Mucosa of rectum (tissue), 2 donors: ENCODE results near the gene SBK1.

ENCODE experiments used
- H3K27ac ChIP-seq, 2 donors: one replicate each; pipeline ENCODE4 v1.7.0; 2013; ENCODE audit warnings: inconsistent platforms in 2 of 2, low read depth in 2 of 2, low read length in 2 of 2
- H3K27me3 ChIP-seq, 2 donors: one replicate each; pipeline ENCODE4 v1.7.0; 2013; ENCODE audit warnings: low read length in 2 of 2; ENCODE audit not compliant: control insufficient read depth in 2 of 2, insufficient read depth in 2 of 2
- H3K36me3 ChIP-seq, 2 donors: one replicate each; pipeline ENCODE4 v1.7.0; 2013; ENCODE audit warnings: low read length in 2 of 2; ENCODE audit not compliant: control insufficient read depth in 2 of 2, insufficient read depth in 2 of 2
- H3K4me1 ChIP-seq, 2 donors: one replicate each; pipeline ENCODE4 v1.7.0; 2013; ENCODE audit warnings: low read length in 2 of 2, mild to moderate bottlenecking in 1 of 2; ENCODE audit not compliant: control insufficient read depth in 2 of 2, insufficient read depth in 2 of 2
- H3K4me3 ChIP-seq, 2 donors: one replicate each; pipeline ENCODE4 v1.7.0; 2013; ENCODE audit warnings: low read length in 2 of 2
- H3K9ac ChIP-seq, 2 donors: one replicate each; pipeline ENCODE4 v1.7.0; 2013; ENCODE audit warnings: low read length in 2 of 2, low read depth in 1 of 2, mild to moderate bottlenecking in 1 of 2
- H3K9me3 ChIP-seq, 2 donors: one replicate each; pipeline ENCODE4 v1.7.0; 2013; ENCODE audit warnings: low read length in 2 of 2; ENCODE audit not compliant: control insufficient read depth in 2 of 2
- donor health status: healthy.
- donor health status: Normal muscosa, but diverticular disease.

The SBK1 gene

DNA sequence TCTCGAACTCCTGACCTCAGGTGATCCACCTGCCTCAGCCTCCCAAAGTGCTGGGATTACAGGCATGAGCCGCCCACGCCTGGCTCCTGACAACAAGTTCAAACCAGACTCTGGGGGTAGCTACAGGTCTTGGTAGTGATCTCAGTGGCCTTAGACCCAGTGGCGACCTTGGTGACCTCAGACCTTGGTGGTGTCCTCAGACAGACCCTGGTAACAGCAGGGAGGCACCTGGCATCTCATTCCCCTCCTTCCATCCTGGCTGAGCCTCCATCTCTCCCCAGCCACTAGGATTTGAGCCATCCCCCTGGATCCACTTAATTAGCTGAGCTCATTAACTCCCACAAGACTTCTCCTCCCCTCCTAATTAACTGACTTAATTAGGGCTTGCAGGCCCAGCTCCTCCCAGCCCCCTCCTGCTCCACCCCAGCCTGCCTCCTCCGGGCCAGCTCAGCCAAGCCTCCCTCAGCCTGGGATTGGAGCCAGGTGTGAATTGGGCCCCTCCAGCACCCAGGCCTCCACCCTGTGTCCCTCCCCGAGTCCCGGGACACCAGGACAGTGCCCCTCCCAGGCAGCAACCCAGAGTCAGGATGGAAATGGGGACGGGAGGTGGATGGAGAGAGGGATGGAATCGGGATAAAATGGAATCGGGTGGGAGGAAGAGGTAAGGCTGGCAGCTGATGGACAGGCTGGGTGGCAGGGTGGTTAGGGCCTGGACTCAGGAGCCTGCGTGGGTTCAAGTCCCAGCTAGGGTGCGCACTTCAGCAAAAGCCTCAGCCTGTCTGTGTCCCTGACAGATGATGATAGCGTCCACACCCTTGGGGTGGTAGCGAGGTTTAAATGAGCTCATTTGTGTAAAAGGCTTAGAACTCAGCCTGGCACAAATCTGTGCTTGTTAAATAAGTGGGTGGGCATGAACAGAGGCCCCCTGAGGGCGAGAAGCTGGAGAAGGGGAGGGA is 11.2 kb upstream of the SBK1 start:
- peaks cover 0 to 3% of the 10 kb centered on the region in 2 donors for H3K4me1 ChIP-seq
- no peak overlapping the region for H3K27ac ChIP-seq
- no peak overlapping the region for H3K4me3 ChIP-seq
- H3K9me3 ChIP-seq: no peaks in the 10 kb centered on the region
- H3K36me3 ChIP-seq: no peaks in the 10 kb centered on the region
- H3K27me3 ChIP-seq: no peaks in the 10 kb centered on the region
- H3K9ac ChIP-seq: no peak overlapping the region

GRCh38 chr16:28282045-28282444 is 10.3 kb upstream of the SBK1 start:
- Histone ChIP-seq H3K4me1 (peaks cover 0 to 3% of the 10 kb centered on the region in 2 donors), H3K27me3 (no peaks in the 10 kb centered on the region), H3K27ac (no peak overlapping the region), H3K9ac (no peak overlapping the region), H3K4me3 (no peak overlapping the region), H3K9me3 (no peaks in the 10 kb centered on the region), H3K36me3 (no peaks in the 10 kb centered on the region)

GRCh38 chr16:28283173-28283572 is 9.2 kb upstream of the SBK1 start:
- Histone ChIP-seq H3K27me3 (no peaks in the 10 kb centered on the region), H3K4me1 (no peaks in the 10 kb centered on the region), H3K4me3 (no peak overlapping the region), H3K27ac (no peak overlapping the region), H3K36me3 (no peaks in the 10 kb centered on the region), H3K9me3 (no peaks in the 10 kb centered on the region), H3K9ac (no peak overlapping the region)

DNA sequence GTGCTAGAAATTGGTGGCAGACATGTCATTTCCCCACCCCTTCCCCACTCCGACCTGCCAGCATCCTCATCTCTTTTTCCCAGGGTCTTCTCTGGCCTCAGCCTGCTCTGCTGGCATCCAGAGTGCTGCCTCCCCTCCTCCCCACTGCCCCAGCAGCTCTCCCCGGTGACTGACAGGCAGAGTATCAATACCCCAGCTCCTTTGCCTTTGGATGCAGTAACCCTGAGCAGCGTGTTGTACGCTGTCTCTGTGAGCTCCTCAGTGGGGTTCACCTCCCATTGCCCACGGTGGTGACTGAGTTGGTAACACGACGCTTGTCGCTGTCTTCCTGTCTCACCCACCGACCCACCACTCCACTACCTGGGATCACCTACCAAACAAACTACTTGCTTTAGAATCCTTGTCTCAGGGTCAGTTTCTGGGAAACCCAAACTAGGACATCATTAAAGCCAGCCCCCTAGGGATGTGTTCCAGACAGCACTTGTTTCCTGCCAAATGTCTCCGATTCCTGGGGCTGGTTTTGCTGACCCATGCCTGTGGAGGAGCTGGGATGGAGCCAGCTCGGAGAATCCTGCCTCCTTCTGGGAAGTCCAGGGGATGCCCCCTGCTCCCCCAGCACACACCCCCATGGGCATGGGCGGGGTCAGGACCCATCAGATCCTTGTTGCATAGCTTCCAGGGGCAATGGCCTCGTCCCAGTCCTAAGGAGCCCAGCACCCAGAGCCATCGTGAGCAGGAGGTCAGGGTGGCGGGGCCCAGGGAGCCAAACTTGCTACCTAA is 8.3 kb upstream of the SBK1 start:
- Histone ChIP-seq H3K27ac (no peak overlapping the region), H3K27me3 (no peaks in the 10 kb centered on the region), H3K9me3 (no peaks in the 10 kb centered on the region), H3K4me3 (no peak overlapping the region), H3K4me1 (no peaks in the 10 kb centered on the region), H3K9ac (no peak overlapping the region), H3K36me3 (no peaks in the 10 kb centered on the region)

GRCh38 chr16:28285649-28286048 is 6.7 kb upstream of the SBK1 start:
- H3K27ac ChIP-seq: no peak overlapping the region
- H3K27me3 ChIP-seq: no peaks in the 10 kb centered on the region
- no peak overlapping the region for H3K9ac ChIP-seq
- no peaks in the 10 kb centered on the region for H3K36me3 ChIP-seq
- no peak overlapping the region for H3K4me3 ChIP-seq
- H3K9me3 ChIP-seq: no peaks in the 10 kb centered on the region
- H3K4me1 ChIP-seq: no peaks in the 10 kb centered on the region

DNA sequence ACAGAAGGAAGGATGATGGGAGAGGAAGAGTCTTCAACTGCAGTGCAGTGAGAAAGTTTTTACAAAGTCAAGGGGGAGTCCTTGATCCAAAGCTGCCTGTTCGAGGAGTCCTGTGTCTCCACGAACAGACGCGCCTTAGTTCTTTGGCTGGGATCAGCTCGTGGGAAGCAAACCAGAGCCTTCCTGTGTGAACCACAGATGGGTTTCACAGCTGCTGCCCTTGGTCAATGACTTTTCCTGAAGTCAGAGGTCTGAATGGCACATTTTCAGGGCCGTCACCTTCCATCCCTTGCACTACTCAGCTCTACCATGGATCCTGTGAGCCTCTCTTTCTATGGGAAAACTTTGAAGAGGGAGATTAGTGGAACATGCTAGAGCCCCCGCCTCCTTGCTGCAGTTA is 4.2 kb upstream of the SBK1 start:
- Histone ChIP-seq H3K9me3 (no peaks in the 10 kb centered on the region), H3K36me3 (no peaks in the 10 kb centered on the region), H3K27ac (no peak overlapping the region), H3K27me3 (peaks cover under 1 to 1% of the 10 kb centered on the region in 2 donors), H3K4me3 (no peak overlapping the region), H3K4me1 (peaks cover 7 to 9% of the 10 kb centered on the region in 2 donors), H3K9ac (no peak overlapping the region)

DNA sequence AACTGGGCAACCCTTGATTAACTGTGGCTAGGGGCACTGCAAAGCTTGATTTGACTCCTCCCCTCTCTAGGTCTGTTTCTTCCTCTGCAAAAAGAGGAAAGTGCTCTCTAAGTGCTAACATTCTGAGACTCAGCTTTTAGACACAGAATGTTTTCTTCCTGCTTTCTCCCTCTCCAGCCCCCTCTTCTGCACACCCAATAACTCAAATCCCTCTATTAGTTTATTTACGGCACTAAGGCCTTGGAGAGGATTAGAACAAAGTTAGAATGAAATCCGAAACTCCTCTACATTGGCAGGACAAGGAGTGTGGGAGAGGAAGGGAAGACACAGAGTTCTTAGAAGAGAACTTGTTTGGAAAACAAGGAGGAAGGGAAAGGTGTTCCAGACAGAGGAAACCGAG is 3.3 kb upstream of the SBK1 start:
- Histone ChIP-seq H3K27ac (no peak overlapping the region), H3K4me1 (peaks cover 9 to 11% of the 10 kb centered on the region in 2 donors), H3K9ac (no peak overlapping the region), H3K27me3 (peaks cover 5 to 8% of the 10 kb centered on the region in 2 donors), H3K36me3 (no peaks in the 10 kb centered on the region), H3K4me3 (no peak overlapping the region), H3K9me3 (no peaks in the 10 kb centered on the region)

DNA sequence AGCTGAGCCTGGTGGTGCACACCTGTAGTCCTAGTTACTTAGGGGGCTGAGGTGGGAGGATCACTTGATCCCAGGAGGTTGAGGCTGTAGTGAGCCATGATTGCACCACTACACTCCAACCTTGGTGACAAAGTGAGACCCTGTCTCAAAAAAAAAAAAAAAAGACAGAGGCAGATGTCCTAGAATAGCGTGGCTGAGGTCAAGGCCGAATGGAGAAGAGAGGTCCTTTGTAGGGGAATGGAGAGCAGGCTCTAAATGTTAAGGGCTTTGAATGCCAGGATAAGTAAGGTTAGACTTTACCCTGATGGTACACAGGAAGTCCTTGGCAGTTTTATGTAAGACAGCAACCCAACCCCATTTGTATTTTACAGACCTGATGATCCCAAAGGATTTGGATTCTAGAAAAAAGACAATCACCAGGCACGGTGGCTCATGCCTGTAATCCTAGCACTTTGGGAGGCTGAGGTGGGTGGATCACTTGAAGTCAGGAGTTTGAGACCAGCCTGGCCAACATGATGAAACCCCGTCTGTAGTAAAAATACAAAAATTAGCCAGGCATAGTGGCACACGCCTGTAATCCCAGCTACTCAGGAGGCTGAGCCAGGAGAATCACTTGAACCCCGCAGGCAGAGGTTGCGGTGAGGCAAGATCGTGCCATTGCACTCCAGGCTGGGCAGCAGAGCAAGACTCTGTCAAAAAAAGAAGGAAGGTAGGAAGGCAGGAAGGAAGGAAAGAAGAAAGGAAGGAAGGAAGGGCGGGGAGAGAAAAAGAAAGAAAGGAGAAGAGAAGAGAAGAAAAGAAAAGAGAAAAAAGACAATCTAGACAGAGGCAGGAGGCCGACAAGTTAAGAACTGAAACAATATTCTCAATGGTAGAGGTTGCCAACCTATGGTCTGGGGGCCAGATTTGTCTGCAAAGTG is 2.1 kb upstream of the SBK1 start:
- Histone ChIP-seq H3K9me3 (no peaks in the 10 kb centered on the region), H3K9ac (no peak overlapping the region), H3K27ac (no peak overlapping the region), H3K4me3 (no peak overlapping the region), H3K27me3 (peaks cover 5 to 9% of the 10 kb centered on the region in 2 donors), H3K4me1 (peaks cover 9 to 11% of the 10 kb centered on the region in 2 donors), H3K36me3 (no peaks in the 10 kb centered on the region)

- Histone ChIP-seq H3K27ac (no peak overlapping the region), H3K27me3 (peaks cover 5 to 9% of the 10 kb centered on the region in 2 donors), H3K9ac (no peak overlapping the region), H3K4me1 (peaks cover 9 to 11% of the 10 kb centered on the region in 2 donors), H3K36me3 (no peaks in the 10 kb centered on the region), H3K9me3 (no peaks in the 10 kb centered on the region), H3K4me3 (no peak overlapping the region)
These were observed 1.5 kb upstream of the SBK1 start for GRCh38 chr16:28290859-28291254.
